HCT116 (cell line): ENCODE data around the gene GSTA1. TPM values are rescaled to one million over a fixed set of nuclear protein-coding genes. Genes with fewer than 3 reads are reported as not detected.

Experiments
- ATAC-seq: fragments of 200-7000 bp; cut with Tn5 transposase; 2 replicates; pipeline ENCODE4 v1.9.1; 2020; ENCODE audit warnings: mild to moderate bottlenecking, moderate library complexity
- BruUV-seq: library from RNA; stranded (reverse); fragments of 400-500 nt; replicated peaks from 2 replicates; lab custom pipeline; 2021; lab: Mats Ljungman, UMichigan
- CTCF ChIA-PET: fragments of 300-600 bp; sonication (Branson Sonifier 250); formaldehyde crosslinking; loops from one replicate; lab custom pipeline; 2021; ENCODE audit warnings: antibody characterized with exemption; lab: Charles Lee
- POLR2A ChIA-PET: fragments of 300-600, 350-600 bp; sonication (Branson Sonifier 250); formaldehyde crosslinking; loops from one replicate; lab custom pipeline; 2021; ENCODE audit warnings: antibody characterized with exemption; lab: Charles Lee
- RAD21 ChIA-PET, 2 experiments: fragments of 300-600 bp; sonication (Branson Sonifier 250); formaldehyde crosslinking; loops; one replicate each; lab custom pipeline; 2023; ENCODE audit warnings: low total read pairs in 2 of 2; ENCODE audit not compliant: uncharacterized antibody in 2 of 2, unreplicated experiment in 2 of 2, low non-redundant PET in 1 of 2; lab: Charles Lee
- DNase-seq: peaks from one replicate; pipeline ENCODE4 v3.0.0-alpha.2; 2010; ENCODE audit warnings: low read depth, low spot score
- H2AFZ ChIP-seq: fragments of 200-600 bp; shearing (Covaris generic), sonication (generic); 2 replicates; pipeline ENCODE4 v1.6.1; 2017; ENCODE audit warnings: low read depth, mixed run types, mixed read lengths, antibody characterized with exemption, low read length; ENCODE audit not compliant: poor library complexity, severe bottlenecking
- H3K27ac ChIP-seq: 2 replicates; pipeline ENCODE4 v1.5.1; 2012; ENCODE audit warnings: low read depth, low read length
- H3K27me3 ChIP-seq: fragments of 200-600 bp; sonication (generic); 2 replicates; pipeline ENCODE4 v1.6.1; 2016; ENCODE audit warnings: mixed run types, low read length, mixed read lengths; ENCODE audit not compliant: insufficient read depth
- H3K36me3 ChIP-seq, 2 experiments: fragments of 200-500 bp in 1 of 2; fragments of 200-600 bp in 1 of 2; sonication (Bioruptor generic) in 1 of 2; sonication (generic) in 1 of 2; 2 replicates each; pipeline versions ENCODE4 v1.5.1 to v1.6.1; 2014 to 2016; ENCODE audit warnings: low read length in 2 of 2, inconsistent platforms in 1 of 2, mixed read lengths in 1 of 2, mixed run types in 1 of 2; ENCODE audit not compliant: insufficient read depth in 2 of 2, control insufficient read depth in 1 of 2
- H3K4me1 ChIP-seq, 2 experiments: fragments of 200-600 bp in 1 of 2; sonication (generic) in 1 of 2; 2 replicates each; pipeline versions ENCODE4 v1.5.1 to v1.6.1; 2012 to 2017; ENCODE audit warnings: low read length in 2 of 2, inconsistent platforms in 1 of 2, mild to moderate bottlenecking in 1 of 2, mixed read lengths in 1 of 2, mixed run types in 1 of 2, moderate library complexity in 1 of 2; ENCODE audit not compliant: insufficient read depth in 2 of 2, control insufficient read depth in 1 of 2
- H3K4me2 ChIP-seq: fragments of 200-600 bp; sonication (generic); 2 replicates; pipeline ENCODE4 v1.6.1; 2017; ENCODE audit warnings: mixed run types, low read length, mixed read lengths
- H3K4me3 ChIP-seq, 2 experiments: fragments of 200-600 bp in 1 of 2; sonication (generic) in 1 of 2; replicated peaks in 1 of 2; 2 replicates each; pipeline ENCODE4 v1.5.1; 2011 to 2016; ENCODE audit warnings: low read length in 2 of 2, control low read depth in 1 of 2, low read depth in 1 of 2, mild to moderate bottlenecking in 1 of 2, mixed read lengths in 1 of 2, mixed run types in 1 of 2
- H3K79me2 ChIP-seq: fragments of 200-600 bp; sonication (generic); 2 replicates; pipeline ENCODE4 v1.6.1; 2017; ENCODE audit warnings: mild to moderate bottlenecking, mixed run types, low read length, moderate library complexity, mixed read lengths; ENCODE audit not compliant: insufficient read depth
- H3K9ac ChIP-seq: fragments of 200-600 bp; sonication (generic); 2 replicates; pipeline ENCODE4 v1.6.1; 2016; ENCODE audit warnings: low read length, mixed read lengths
- H3K9me2 ChIP-seq: fragments of 200-600 bp; sonication (generic), shearing (Covaris generic); 2 replicates; pipeline ENCODE4 v1.6.1; 2017; ENCODE audit warnings: mixed run types, mild to moderate bottlenecking, moderate library complexity; ENCODE audit not compliant: insufficient read depth
- H3K9me3 ChIP-seq, 2 experiments: fragments of 200-500 bp in 1 of 2; fragments of 200-600 bp in 1 of 2; sonication (Bioruptor generic) in 1 of 2; sonication (generic) in 1 of 2; 2 replicates each; pipeline ENCODE4 v1.6.1; 2014 to 2017; ENCODE audit warnings: low read length in 2 of 2, mixed read lengths in 2 of 2, inconsistent platforms in 1 of 2, low read depth in 1 of 2, mild to moderate bottlenecking in 1 of 2, mixed run types in 1 of 2, moderate library complexity in 1 of 2; ENCODE audit not compliant: control insufficient read depth in 1 of 2, insufficient read depth in 1 of 2
- H4K20me1 ChIP-seq: fragments of 200-600 bp; sonication (generic), shearing (Covaris generic); 2 replicates; pipeline ENCODE4 v1.6.1; 2017; ENCODE audit warnings: mixed run types, mild to moderate bottlenecking, moderate library complexity; ENCODE audit not compliant: insufficient read depth
- ATF3 ChIP-seq: IDR thresholded peaks from 2 replicates; pipeline ENCODE4 v1.6.1; 2012
- CBX3 ChIP-seq: IDR thresholded peaks from 2 replicates; pipeline ENCODE4 v1.6.1; 2012; ENCODE audit warnings: low read depth
- CEBPB ChIP-seq: IDR thresholded peaks from 2 replicates; pipeline ENCODE4 v1.6.1; 2012; ENCODE audit warnings: low read depth
- CTCF ChIP-seq, 3 experiments: fragments of 200-600 bp in 1 of 3; sonication (generic) in 1 of 3; IDR thresholded peaks in 2 of 3; conservative IDR thresholded peaks in 1 of 3; 2 replicates each; pipeline ENCODE4 v1.5.1; 2012 to 2017; ENCODE audit warnings: low read depth in 2 of 3, low read length in 2 of 3, antibody characterized with exemption in 1 of 3, borderline replicate concordance in 1 of 3, control low read depth in 1 of 3, mild to moderate bottlenecking in 1 of 3, mixed read lengths in 1 of 3, mixed run types in 1 of 3, moderate library complexity in 1 of 3; ENCODE audit not compliant: insufficient read depth in 1 of 3
- ELF1 ChIP-seq: IDR thresholded peaks from 2 replicates; pipeline ENCODE4 v1.6.1; 2012; ENCODE audit warnings: low read depth, borderline replicate concordance
- EZH2 ChIP-seq: fragments of 200-600 bp; sonication (generic); IDR thresholded peaks from 2 replicates; pipeline ENCODE4 v1.6.1; 2017; ENCODE audit warnings: antibody characterized with exemption, mixed run types
- FOSL1 ChIP-seq: IDR thresholded peaks from 2 replicates; pipeline ENCODE4 v1.6.1; 2012; ENCODE audit warnings: low read depth
- JUND ChIP-seq: IDR thresholded peaks from 2 replicates; pipeline ENCODE4 v1.6.1; 2012
- MAX ChIP-seq: IDR thresholded peaks from 2 replicates; pipeline ENCODE4 v1.6.1; 2012
- REST ChIP-seq: IDR thresholded peaks from 2 replicates; pipeline ENCODE4 v1.6.1; 2012; ENCODE audit warnings: low read depth
- SIN3A ChIP-seq: IDR thresholded peaks from 2 replicates; pipeline ENCODE4 v1.6.1; 2012; ENCODE audit warnings: low read depth
- TCF7L2 ChIP-seq: IDR thresholded peaks from 2 replicates; pipeline ENCODE4 v1.7.0; 2011; ENCODE audit warnings: borderline replicate concordance, inconsistent platforms; ENCODE audit not compliant: insufficient read depth, insufficient read length; ENCODE audit errors: extremely low read depth
- YY1 ChIP-seq: IDR thresholded peaks from 2 replicates; pipeline ENCODE4 v1.6.1; 2011; ENCODE audit warnings: low read length, low read depth, moderate library complexity, mild to moderate bottlenecking; ENCODE audit not compliant: insufficient replicate concordance; ENCODE audit errors: extremely low read depth
- ZBTB33 ChIP-seq: IDR thresholded peaks from 2 replicates; pipeline ENCODE4 v1.6.1; 2011; ENCODE audit warnings: mild to moderate bottlenecking, low read length, moderate library complexity; ENCODE audit not compliant: insufficient replicate concordance; ENCODE audit errors: extremely low read depth
- ZFX ChIP-seq: fragments of 450-650 bp; IDR thresholded peaks from 2 replicates; pipeline ENCODE4 v1.6.1; 2017
- ZNF274 ChIP-seq: fragments of 200-500 bp; sonication (Bioruptor generic); IDR thresholded peaks from 2 replicates; pipeline ENCODE4 v1.6.1; 2014; ENCODE audit warnings: mild to moderate bottlenecking, low read depth, low read length, inconsistent platforms
- intact Hi-C: fragments of 100-400 bp; cut with micrococcal nuclease; formaldehyde crosslinking; loops from 2 replicates; pipeline ENCODE4 v1.10.0; 2022
- total RNA-seq: library from RNA; stranded (reverse); gene quantifications from one replicate; pipeline ENCODE4 v1.2.1, GENCODE V29; 2021; ENCODE audit not compliant: unreplicated experiment

GSTA1 gene
- total RNA-seq, 1 experiment from 2014 or later = 0.57 TPM

- no peak for TF ChIP-seq REST
- TF ChIP-seq CBX3 = no peak
- TF ChIP-seq FOSL1 = no peak
- no peak for TF ChIP-seq ATF3
- no peak for TF ChIP-seq EZH2
- TF ChIP-seq ZFX = no peak
- no peak for TF ChIP-seq TCF7L2
These were observed 45.5 kb upstream of the GSTA1 start (continued) for GRCh38 chr6:52849137-52849536.

GRCh38 chr6:52846002-52846401 is 42.4 kb upstream of the GSTA1 start:
- ATAC-seq (no peak), DNase-seq (no peak)
- no peaks in the 10 kb centered on the region for H3K36me3 ChIP-seq
- BruUV-seq = no TSS peak
- intact Hi-C loops = no loop called here
- no peaks in the 10 kb centered on the region for H4K20me1 ChIP-seq
- no peak overlapping the region for H3K4me2 ChIP-seq
- ChIA-PET RAD21 (no interaction called here), CTCF (no interaction called here), POLR2A (no interaction called here)
- no peaks in the 10 kb centered on the region for H3K79me2 ChIP-seq
- no peaks in the 10 kb centered on the region for H3K27me3 ChIP-seq
- no peaks in the 10 kb centered on the region for H3K9me2 ChIP-seq
- H2AFZ ChIP-seq = no peak overlapping the region
- H3K9me3 ChIP-seq = no peaks in the 10 kb centered on the region
- no peak overlapping the region for H3K27ac ChIP-seq
- no peak overlapping the region for H3K4me3 ChIP-seq
- no peaks in the 10 kb centered on the region for H3K4me1 ChIP-seq
- no peak overlapping the region for H3K9ac ChIP-seq
- TF ChIP-seq TCF7L2 (no peak), CTCF (IDR thresholded peaks at IDR 0.05 in 2 of 3, conservative IDR thresholded peaks at IDR 0.05 in 1 of 3; ENCODE audit: borderline replicate concordance in 1 of 3, insufficient read depth in 1 of 3, low read depth in 2 of 3, low read length in 2 of 3) (no peak), ZFX (no peak), CBX3 (no peak), FOSL1 (no peak), EZH2 (no peak), JUND (no peak), MAX (no peak), SIN3A (no peak), ELF1 (no peak), ZNF274 (no peak), YY1 (no peak), CEBPB (no peak), ZBTB33 (no peak)
